K562 (cell line): ENCODE results near the gene CRY2. TPM values are rescaled to one million over a fixed set of nuclear protein-coding genes. Genes with fewer than 3 reads are reported as not detected.

Experiments used
- BACH1 ChIP-seq: fragments of 200-800 bp; sonication (Bioruptor generic); IDR thresholded peaks from 2 replicates; pipeline ENCODE4 v1.6.1; 2016; ENCODE audit warnings: missing genetic modification characterization, missing compliant biosample characterization
- ERF ChIP-seq: fragments of 450-650 bp; formaldehyde crosslinking; IDR thresholded peaks from 2 replicates; pipeline ENCODE4 v1.4.0; 2020; ENCODE audit warnings: mild to moderate bottlenecking, mixed read lengths
- FOXA3 ChIP-seq, 2 experiments: fragments of 450-650 bp in 1 of 2; sonication (generic) in 1 of 2; formaldehyde crosslinking; IDR thresholded peaks in 1 of 2; conservative IDR thresholded peaks in 1 of 2; 2 replicates each; pipeline versions ENCODE4 v1.4.0 to v1.8.0; 2020 to 2022; ENCODE audit warnings: mild to moderate bottlenecking in 2 of 2, missing genetic modification reagents in 1 of 2
- GATAD2B ChIP-seq: fragments of 450-650 bp; IDR thresholded peaks from 2 replicates; pipeline ENCODE4 v1.6.1; 2017; ENCODE audit warnings: mild to moderate bottlenecking, borderline replicate concordance
- HNRNPK ChIP-seq: fragments of 200-400 bp; formaldehyde crosslinking; IDR thresholded peaks from one replicate; pipeline ENCODE4 v1.6.1; 2018; ENCODE audit warnings: mild to moderate bottlenecking, low read depth, low read length; ENCODE audit not compliant: poor library complexity, severe bottlenecking
- ILF3 ChIP-seq: fragments of 450-650 bp; IDR thresholded peaks from 2 replicates; pipeline ENCODE4 v1.6.1; 2018; ENCODE audit warnings: antibody characterized with exemption, mild to moderate bottlenecking, moderate library complexity, borderline replicate concordance
- KLF16 ChIP-seq: IDR thresholded peaks from 2 replicates; pipeline ENCODE4 v1.6.1; 2016; ENCODE audit warnings: antibody characterized with exemption
- NFYB ChIP-seq: IDR thresholded peaks from 2 replicates; pipeline ENCODE4 v1.6.1; 2011; ENCODE audit warnings: mild to moderate bottlenecking, moderate library complexity; ENCODE audit not compliant: insufficient read length; ENCODE audit errors: extremely low read depth
- OTX1 ChIP-seq: fragments of 450-650 bp; formaldehyde crosslinking; IDR thresholded peaks from 2 replicates; pipeline ENCODE4 v1.4.0; 2022; ENCODE audit warnings: mild to moderate bottlenecking
- POLR2B ChIP-seq: fragments of 450-650 bp; IDR thresholded peaks from 2 replicates; pipeline ENCODE4 v1.6.1; 2018; ENCODE audit warnings: low read depth; ENCODE audit not compliant: partially characterized antibody
- SIX5 ChIP-seq, 2 experiments: IDR thresholded peaks; 2 replicates each; pipeline ENCODE4 v1.6.1; 2011; ENCODE audit warnings: low read length in 2 of 2, borderline replicate concordance in 1 of 2, low read depth in 1 of 2, mild to moderate bottlenecking in 1 of 2, moderate library complexity in 1 of 2; ENCODE audit not compliant: insufficient read depth in 1 of 2
- ZC3H8 ChIP-seq: fragments of 450-650 bp; IDR thresholded peaks from 2 replicates; pipeline ENCODE4 v1.6.1; 2017
- ZNF766 ChIP-seq: fragments of 200-800 bp; sonication (Bioruptor generic); conservative IDR thresholded peaks from 2 replicates; pipeline ENCODE4 v1.6.1; 2016; ENCODE audit warnings: missing genetic modification characterization, missing compliant biosample characterization
- polyA plus RNA-seq, 8 experiments: library from polyadenylated mRNA; depleted of rRNA in 4 of 8; stranded (reverse) in 5 of 8; unstranded in 3 of 8; fragments of >200 nt; fragmentation: Nextera tagmentation in 2 of 8; fragmentation: Illumina TruSeq in 1 of 8; extraction: Ambion mirVana in 2 of 8; extraction: Trizol in 1 of 8; gene quantifications; 2 replicates each; pipeline versions ENCODE4 v1.2.1 to v1.2.3, GENCODE V29; 2011 to 2014; ENCODE audit warnings: inconsistent platforms in 1 of 8, missing spikeins in 1 of 8
- total RNA-seq, 7 experiments: library from RNA; depleted of rRNA in 6 of 7; stranded (reverse); fragments of >200 nt in 6 of 7; fragmentation: Illumina TruSeq in 2 of 7; extraction: Trizol in 2 of 7; gene quantifications; 2 replicates each; pipeline versions ENCODE4 v1.2.1 to v1.2.3, GENCODE V29; 2011 to 2021; ENCODE audit warnings: low replicate concordance in 1 of 7
- TF ChIP-seq, protein P1 (sequence below): fragments of 450-650 bp; IDR thresholded peaks from 2 replicates; pipeline ENCODE4 v1.6.1; 2018; ENCODE audit not compliant: partially characterized antibody
- TF ChIP-seq, protein P2 (sequence below): sonication (generic); formaldehyde crosslinking; IDR thresholded peaks from 2 replicates; pipeline ENCODE4 v1.8.0; 2023; ENCODE audit warnings: mild to moderate bottlenecking, missing genetic modification reagents
- TF ChIP-seq, protein P3 (sequence below): fragments of 250-450 bp; sonication (Bioruptor Pico); IDR thresholded peaks from 2 replicates; pipeline ENCODE4 v1.8.0; 2022; ENCODE audit warnings: inconsistent platforms
- TF ChIP-seq, protein P4 (sequence below): sonication (generic); formaldehyde crosslinking; IDR thresholded peaks from 2 replicates; pipeline ENCODE4 v1.9.0; 2022; ENCODE audit warnings: mild to moderate bottlenecking, missing genetic modification reagents
- TF ChIP-seq, protein P5 (sequence below): fragments of 450-650 bp; formaldehyde crosslinking; IDR thresholded peaks from 2 replicates; pipeline ENCODE4 v1.4.0; 2022; ENCODE audit warnings: missing genetic modification characterization

The CRY2 gene
- total and polyA plus RNA-seq, 9 of the 15 experiments (the other 6 are each of a cell fraction or from before 2014, with no cell fraction given) = 2.3 to 23.9 (median 14.8) TPM

DNA sequence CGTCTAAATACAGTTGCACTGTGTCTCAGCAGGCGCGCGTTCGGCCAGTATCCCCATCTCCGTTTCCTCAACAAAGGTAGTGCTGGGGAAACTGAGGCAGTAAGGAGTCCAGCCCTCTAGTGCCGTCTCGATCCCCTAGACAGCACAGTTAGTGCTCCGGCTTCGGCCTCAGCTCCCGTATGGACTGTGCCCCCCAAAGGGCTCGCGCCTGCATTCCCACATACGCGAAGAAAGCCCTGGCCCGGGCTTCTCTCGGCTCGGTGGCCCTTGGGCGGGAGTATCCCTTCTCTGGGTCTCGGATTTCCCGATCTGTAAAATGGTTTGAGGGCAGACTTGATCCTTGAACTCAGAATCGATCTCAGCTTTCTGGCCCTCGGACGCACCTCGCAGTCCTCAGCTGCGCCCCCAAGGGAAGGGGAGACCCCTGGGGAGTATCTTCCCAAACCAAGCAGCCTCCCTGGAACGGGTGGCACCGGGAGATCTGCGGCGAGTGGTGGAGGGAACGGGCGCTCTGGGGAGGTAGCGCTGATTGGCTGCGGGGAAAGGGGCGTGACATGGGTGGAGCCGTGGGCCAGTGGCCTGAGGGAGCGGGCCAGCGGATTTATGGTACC is 71.2 kb downstream of the CRY2 start (continued):
- TF ChIP-seq, protein P1, sequence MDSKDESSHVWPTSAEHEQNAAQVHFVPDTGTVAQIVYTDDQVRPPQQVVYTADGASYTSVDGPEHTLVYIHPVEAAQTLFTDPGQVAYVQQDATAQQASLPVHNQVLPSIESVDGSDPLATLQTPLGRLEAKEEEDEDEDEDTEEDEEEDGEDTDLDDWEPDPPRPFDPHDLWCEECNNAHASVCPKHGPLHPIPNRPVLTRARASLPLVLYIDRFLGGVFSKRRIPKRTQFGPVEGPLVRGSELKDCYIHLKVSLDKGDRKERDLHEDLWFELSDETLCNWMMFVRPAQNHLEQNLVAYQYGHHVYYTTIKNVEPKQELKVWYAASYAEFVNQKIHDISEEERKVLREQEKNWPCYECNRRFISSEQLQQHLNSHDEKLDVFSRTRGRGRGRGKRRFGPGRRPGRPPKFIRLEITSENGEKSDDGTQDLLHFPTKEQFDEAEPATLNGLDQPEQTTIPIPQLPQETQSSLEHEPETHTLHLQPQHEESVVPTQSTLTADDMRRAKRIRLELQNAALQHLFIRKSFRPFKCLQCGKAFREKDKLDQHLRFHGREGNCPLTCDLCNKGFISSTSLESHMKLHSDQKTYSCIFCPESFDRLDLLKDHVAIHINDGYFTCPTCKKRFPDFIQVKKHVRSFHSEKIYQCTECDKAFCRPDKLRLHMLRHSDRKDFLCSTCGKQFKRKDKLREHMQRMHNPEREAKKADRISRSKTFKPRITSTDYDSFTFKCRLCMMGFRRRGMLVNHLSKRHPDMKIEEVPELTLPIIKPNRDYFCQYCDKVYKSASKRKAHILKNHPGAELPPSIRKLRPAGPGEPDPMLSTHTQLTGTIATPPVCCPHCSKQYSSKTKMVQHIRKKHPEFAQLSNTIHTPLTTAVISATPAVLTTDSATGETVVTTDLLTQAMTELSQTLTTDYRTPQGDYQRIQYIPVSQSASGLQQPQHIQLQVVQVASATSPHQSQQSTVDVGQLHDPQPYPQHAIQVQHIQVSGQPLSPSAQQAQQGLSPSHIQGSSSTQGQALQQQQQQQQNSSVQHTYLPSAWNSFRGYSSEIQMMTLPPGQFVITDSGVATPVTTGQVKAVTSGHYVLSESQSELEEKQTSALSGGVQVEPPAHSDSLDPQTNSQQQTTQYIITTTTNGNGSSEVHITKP = no peak
- no peak for TF ChIP-seq GATAD2B
- TF ChIP-seq KLF16 = no peak
- TF ChIP-seq BACH1 (tag) = no peak
- TF ChIP-seq, protein P2, sequence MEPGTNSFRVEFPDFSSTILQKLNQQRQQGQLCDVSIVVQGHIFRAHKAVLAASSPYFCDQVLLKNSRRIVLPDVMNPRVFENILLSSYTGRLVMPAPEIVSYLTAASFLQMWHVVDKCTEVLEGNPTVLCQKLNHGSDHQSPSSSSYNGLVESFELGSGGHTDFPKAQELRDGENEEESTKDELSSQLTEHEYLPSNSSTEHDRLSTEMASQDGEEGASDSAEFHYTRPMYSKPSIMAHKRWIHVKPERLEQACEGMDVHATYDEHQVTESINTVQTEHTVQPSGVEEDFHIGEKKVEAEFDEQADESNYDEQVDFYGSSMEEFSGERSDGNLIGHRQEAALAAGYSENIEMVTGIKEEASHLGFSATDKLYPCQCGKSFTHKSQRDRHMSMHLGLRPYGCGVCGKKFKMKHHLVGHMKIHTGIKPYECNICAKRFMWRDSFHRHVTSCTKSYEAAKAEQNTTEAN (CRISPR knock-in tag) = no peak
- TF ChIP-seq NFYB = peak; percentile 68
- no peak for TF ChIP-seq SIX5 (IDR thresholded peaks at IDR 0.05; ENCODE audit: borderline replicate concordance in 1 of 2, insufficient read depth in 1 of 2, low read depth in 1 of 2, low read length in 2 of 2)
- TF ChIP-seq, protein P3, sequence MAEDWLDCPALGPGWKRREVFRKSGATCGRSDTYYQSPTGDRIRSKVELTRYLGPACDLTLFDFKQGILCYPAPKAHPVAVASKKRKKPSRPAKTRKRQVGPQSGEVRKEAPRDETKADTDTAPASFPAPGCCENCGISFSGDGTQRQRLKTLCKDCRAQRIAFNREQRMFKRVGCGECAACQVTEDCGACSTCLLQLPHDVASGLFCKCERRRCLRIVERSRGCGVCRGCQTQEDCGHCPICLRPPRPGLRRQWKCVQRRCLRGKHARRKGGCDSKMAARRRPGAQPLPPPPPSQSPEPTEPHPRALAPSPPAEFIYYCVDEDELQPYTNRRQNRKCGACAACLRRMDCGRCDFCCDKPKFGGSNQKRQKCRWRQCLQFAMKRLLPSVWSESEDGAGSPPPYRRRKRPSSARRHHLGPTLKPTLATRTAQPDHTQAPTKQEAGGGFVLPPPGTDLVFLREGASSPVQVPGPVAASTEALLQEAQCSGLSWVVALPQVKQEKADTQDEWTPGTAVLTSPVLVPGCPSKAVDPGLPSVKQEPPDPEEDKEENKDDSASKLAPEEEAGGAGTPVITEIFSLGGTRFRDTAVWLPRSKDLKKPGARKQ (CRISPR knock-in tag) = no peak
- TF ChIP-seq FOXA3 (CRISPR knock-in tag; conservative IDR thresholded peaks at IDR 0.05 in 1 of 2, IDR thresholded peaks at IDR 0.05 in 1 of 2) = peak in 1 of 2 experiments; percentile 21; a peak in 1 of 4 replicates
- TF ChIP-seq, protein P4, sequence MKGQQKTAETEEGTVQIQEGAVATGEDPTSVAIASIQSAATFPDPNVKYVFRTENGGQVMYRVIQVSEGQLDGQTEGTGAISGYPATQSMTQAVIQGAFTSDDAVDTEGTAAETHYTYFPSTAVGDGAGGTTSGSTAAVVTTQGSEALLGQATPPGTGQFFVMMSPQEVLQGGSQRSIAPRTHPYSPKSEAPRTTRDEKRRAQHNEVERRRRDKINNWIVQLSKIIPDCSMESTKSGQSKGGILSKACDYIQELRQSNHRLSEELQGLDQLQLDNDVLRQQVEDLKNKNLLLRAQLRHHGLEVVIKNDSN (CRISPR knock-in tag) = no peak
- no peak for TF ChIP-seq HNRNPK
- TF ChIP-seq ILF3 = no peak
- no peak for TF ChIP-seq ZNF766
- TF ChIP-seq POLR2B = peak; percentile 49
- TF ChIP-seq, protein P5, sequence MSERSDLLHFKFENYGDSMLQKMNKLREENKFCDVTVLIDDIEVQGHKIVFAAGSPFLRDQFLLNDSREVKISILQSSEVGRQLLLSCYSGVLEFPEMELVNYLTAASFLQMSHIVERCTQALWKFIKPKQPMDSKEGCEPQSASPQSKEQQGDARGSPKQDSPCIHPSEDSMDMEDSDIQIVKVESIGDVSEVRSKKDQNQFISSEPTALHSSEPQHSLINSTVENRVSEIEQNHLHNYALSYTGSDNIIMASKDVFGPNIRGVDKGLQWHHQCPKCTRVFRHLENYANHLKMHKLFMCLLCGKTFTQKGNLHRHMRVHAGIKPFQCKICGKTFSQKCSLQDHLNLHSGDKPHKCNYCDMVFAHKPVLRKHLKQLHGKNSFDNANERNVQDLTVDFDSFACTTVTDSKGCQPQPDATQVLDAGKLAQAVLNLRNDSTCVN = no peak
- no peak; the same call in 1 of the 2 replicates for TF ChIP-seq ERF (CRISPR knock-in tag)
- no peak for TF ChIP-seq OTX1 (CRISPR knock-in tag)
- no peak for TF ChIP-seq ZC3H8
